Stomach (tissue), 4 donors: ENCODE measurements around the gene MAGI2.

Experiments used
- CTCF ChIP-seq, 7 experiments: fragments of 450-650 bp in 4 of 7; fragments of 200-600 bp in 3 of 7; sonication (generic) in 3 of 7; IDR thresholded peaks; one replicate each; pipeline ENCODE4 v1.5.1; 2016 to 2019; ENCODE audit warnings: antibody characterized with exemption in 7 of 7, control low read depth in 2 of 7, mild to moderate bottlenecking in 1 of 7
- EP300 ChIP-seq: sonication (generic); formaldehyde crosslinking; IDR thresholded peaks from one replicate; pipeline ENCODE4 v1.6.1; 2017; ENCODE audit warnings: antibody characterized with exemption

GRCh38 chr7:78267141-78267540 is 1186.3 kb downstream of the MAGI2 start:
- TF ChIP-seq CTCF (IDR thresholded peaks at IDR 0.05) (no peak), EP300 (no peak)
